Endodermal cell (in vitro differentiated cells): ENCODE measurements around the gene CALB2. TPM values are rescaled to one million over a fixed set of nuclear protein-coding genes. Genes with fewer than 3 reads are reported as not detected.

Source experiments
- DNase-seq: peaks from one replicate; pipeline ENCODE4 v3.0.0-alpha.2; 2017
- H3K27ac ChIP-seq: 2 replicates; pipeline ENCODE4 v1.5.1; 2013; ENCODE audit warnings: mild to moderate bottlenecking, low read depth, low read length, moderate library complexity
- H3K27me3 ChIP-seq: 2 replicates; pipeline ENCODE4 v1.6.1; 2013; ENCODE audit warnings: mild to moderate bottlenecking, low read length, moderate library complexity; ENCODE audit not compliant: insufficient read depth, control insufficient read depth, poor library complexity, severe bottlenecking
- H3K36me3 ChIP-seq: 2 replicates; pipeline ENCODE4 v1.7.0; 2013; ENCODE audit warnings: mild to moderate bottlenecking, low read length, moderate library complexity; ENCODE audit not compliant: control insufficient read depth, insufficient read depth
- H3K4me1 ChIP-seq: one replicate; pipeline ENCODE4 v1.7.0; 2013; ENCODE audit warnings: low read length; ENCODE audit not compliant: control insufficient read depth, insufficient read depth
- H3K4me3 ChIP-seq: 2 replicates; pipeline ENCODE4 v1.5.1; 2013; ENCODE audit warnings: mild to moderate bottlenecking, low read length, moderate library complexity
- H3K9ac ChIP-seq: 2 replicates; pipeline ENCODE4 v1.6.1; 2013; ENCODE audit warnings: mild to moderate bottlenecking, low read length, moderate library complexity; ENCODE audit not compliant: poor library complexity, severe bottlenecking; ENCODE audit errors: extremely low read depth
- H3K9me3 ChIP-seq: 2 replicates; pipeline ENCODE4 v1.6.1; 2013; ENCODE audit warnings: mild to moderate bottlenecking, low read length, moderate library complexity; ENCODE audit not compliant: control insufficient read depth
- H3K27ac Mint-ChIP-seq: 2 replicates; pipeline ENCODE4 v1.8.0; 2020; ENCODE audit warnings: mixed read lengths
- H3K27me3 Mint-ChIP-seq: 2 replicates; pipeline ENCODE4 v1.8.0; 2021; ENCODE audit warnings: mild to moderate bottlenecking, mixed read lengths; ENCODE audit not compliant: insufficient read depth
- H3K36me3 Mint-ChIP-seq: 2 replicates; pipeline ENCODE4 v1.8.0; 2020; ENCODE audit warnings: low read depth, mixed read lengths
- H3K4me1 Mint-ChIP-seq: 2 replicates; pipeline ENCODE4 v1.8.0; 2020; ENCODE audit warnings: mixed read lengths
- H3K4me3 Mint-ChIP-seq: 2 replicates; pipeline ENCODE4 v1.8.0; 2020; ENCODE audit warnings: mild to moderate bottlenecking, moderate library complexity, mixed read lengths
- H3K9me3 Mint-ChIP-seq: 2 replicates; pipeline ENCODE4 v1.8.0; 2020; ENCODE audit warnings: mild to moderate bottlenecking, mixed read lengths
- WGBS, 2 experiments: methylation state at CpG; one replicate each; pipeline versions ENCODE4 v1.1.5 to v1.1.7; 2013; ENCODE audit warnings: missing lambda C conversion rate in 2 of 2, mixed read lengths in 1 of 2; ENCODE audit not compliant: insufficient coverage in 1 of 2, insufficient read length in 1 of 2; 5-methylcytosine and 5-hydroxymethylcytosine counted together
- total RNA-seq, 2 donors: library from RNA; stranded (reverse); fragmentation: NEBNext Ultra II Directional in 1 of 2; extraction: Animal tissue kit (Norgen Biotek cat#: 25700) in 1 of 2; gene quantifications; 2 replicates in 1 of 2; 3 replicates in 1 of 2; pipeline ENCODE4 v1.2.1, GENCODE V29; 2021
- TF ChIP-seq, protein P1 (sequence below): fragments of 200-600 bp; sonication (generic); conservative IDR thresholded peaks from 2 replicates; pipeline ENCODE4 v1.5.0; 2021; ENCODE audit warnings: antibody characterized with exemption, mild to moderate bottlenecking

CALB2 gene
- total RNA-seq, 2 donors from 2014 or later = 1.8 TPM; not detected in 1

DNA sequence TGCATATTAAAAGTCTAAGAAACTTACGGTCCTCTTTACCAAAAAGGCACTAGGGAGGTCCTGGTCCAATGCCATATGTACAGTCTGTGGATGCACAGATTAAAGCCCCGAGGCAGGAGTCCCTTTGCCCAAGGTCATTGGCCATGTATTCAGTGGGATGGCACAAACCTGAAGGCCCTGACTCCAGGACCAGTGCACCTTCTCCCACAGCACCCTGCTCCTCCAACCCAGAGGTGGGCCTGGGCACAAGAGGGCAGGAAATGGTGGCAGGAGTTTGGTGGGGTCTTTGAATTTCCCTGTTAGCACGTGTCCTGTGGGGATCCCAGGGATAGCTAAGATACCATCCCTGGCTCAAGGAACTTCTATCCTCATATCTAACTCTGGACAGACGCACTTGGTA, 54.8 kb downstream of the CALB2 start:
- Mint-ChIP-seq H3K9me3 (no peaks in the 10 kb centered on the region), H3K4me3 (no peak overlapping the region), H3K27ac (no peak overlapping the region), H3K27me3 (peaks cover 24% of the 10 kb centered on the region), H3K4me1 (peaks cover 23% of the 10 kb centered on the region), H3K36me3 (no peaks in the 10 kb centered on the region)
- TF ChIP-seq, protein P1, sequence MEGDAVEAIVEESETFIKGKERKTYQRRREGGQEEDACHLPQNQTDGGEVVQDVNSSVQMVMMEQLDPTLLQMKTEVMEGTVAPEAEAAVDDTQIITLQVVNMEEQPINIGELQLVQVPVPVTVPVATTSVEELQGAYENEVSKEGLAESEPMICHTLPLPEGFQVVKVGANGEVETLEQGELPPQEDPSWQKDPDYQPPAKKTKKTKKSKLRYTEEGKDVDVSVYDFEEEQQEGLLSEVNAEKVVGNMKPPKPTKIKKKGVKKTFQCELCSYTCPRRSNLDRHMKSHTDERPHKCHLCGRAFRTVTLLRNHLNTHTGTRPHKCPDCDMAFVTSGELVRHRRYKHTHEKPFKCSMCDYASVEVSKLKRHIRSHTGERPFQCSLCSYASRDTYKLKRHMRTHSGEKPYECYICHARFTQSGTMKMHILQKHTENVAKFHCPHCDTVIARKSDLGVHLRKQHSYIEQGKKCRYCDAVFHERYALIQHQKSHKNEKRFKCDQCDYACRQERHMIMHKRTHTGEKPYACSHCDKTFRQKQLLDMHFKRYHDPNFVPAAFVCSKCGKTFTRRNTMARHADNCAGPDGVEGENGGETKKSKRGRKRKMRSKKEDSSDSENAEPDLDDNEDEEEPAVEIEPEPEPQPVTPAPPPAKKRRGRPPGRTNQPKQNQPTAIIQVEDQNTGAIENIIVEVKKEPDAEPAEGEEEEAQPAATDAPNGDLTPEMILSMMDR = no peak
- no peak overlapping the region for H3K27ac ChIP-seq
- peaks cover 11% of the 10 kb centered on the region for H3K4me1 ChIP-seq
- no peak overlapping the region for H3K9ac ChIP-seq
- H3K9me3 ChIP-seq = no peaks in the 10 kb centered on the region
- peaks cover 18% of the 10 kb centered on the region for H3K27me3 ChIP-seq
- DNase-seq = no peak
- H3K36me3 ChIP-seq = no peaks in the 10 kb centered on the region
- WGBS, 2 experiments = 83 to 86% methylated on average over 2 to 4 of the region's 4 CpGs
- no peak overlapping the region for H3K4me3 ChIP-seq

DNA sequence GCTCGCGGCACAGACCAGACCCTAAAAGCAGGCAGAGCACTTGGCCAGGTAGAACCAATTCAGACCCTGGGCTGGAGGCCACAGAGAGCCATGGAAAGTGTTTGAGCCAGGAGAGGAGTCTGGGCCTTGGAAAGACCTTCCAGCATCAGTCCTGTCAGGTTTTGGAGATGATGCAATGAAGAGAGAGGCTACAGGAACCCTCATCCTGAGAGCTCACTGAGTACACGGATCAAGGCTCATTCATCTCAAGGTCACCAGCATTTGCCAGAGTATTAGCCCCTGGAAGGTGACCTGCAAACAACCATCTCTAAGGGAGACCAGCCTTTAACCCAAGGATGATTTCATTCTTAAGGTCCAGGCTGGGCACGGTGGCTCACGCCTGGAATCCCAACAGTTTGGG, 55.5 kb downstream of the CALB2 start:
- Mint-ChIP-seq H3K27ac (no peak overlapping the region), H3K36me3 (no peaks in the 10 kb centered on the region), H3K27me3 (peaks cover 27% of the 10 kb centered on the region), H3K4me3 (no peak overlapping the region), H3K9me3 (no peaks in the 10 kb centered on the region), H3K4me1 (peaks cover 16% of the 10 kb centered on the region)
- no peak overlapping the region for H3K9ac ChIP-seq
- no peak for DNase-seq
- TF ChIP-seq, protein P1 = no peak
- peaks cover 21% of the 10 kb centered on the region for H3K27me3 ChIP-seq
- peaks cover 6% of the 10 kb centered on the region for H3K4me1 ChIP-seq
- H3K27ac ChIP-seq = no peak overlapping the region
- 91 to 93% methylated on average over 3 to 5 of the region's 5 CpGs for WGBS, 2 experiments
- no peaks in the 10 kb centered on the region for H3K9me3 ChIP-seq
- no peaks in the 10 kb centered on the region for H3K36me3 ChIP-seq
- H3K4me3 ChIP-seq = no peak overlapping the region

DNA sequence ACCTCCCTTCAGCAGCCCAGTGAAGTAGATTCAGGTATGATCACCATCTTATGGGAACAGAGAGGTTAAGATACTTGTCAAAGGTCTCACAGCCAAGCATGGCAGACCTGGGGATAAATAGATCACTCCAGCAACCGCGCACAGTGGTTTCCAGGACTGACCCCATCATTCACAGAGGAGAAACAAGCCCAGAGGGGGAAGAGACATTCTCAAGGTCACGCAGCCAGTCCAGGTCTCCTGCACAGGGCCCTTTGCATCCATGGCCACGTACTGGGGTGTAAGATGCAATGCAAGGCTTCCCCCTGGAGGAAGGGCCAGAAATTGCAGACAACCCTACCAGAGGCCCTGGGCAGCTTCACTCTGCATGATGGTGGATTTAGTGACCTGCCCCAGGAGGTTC, 63.4 kb downstream of the CALB2 start:
- H3K4me3 ChIP-seq = no peak overlapping the region
- no peak overlapping the region for H3K9ac ChIP-seq
- Mint-ChIP-seq H3K27me3 (peaks cover 47% of the 10 kb centered on the region), H3K36me3 (no peaks in the 10 kb centered on the region), H3K4me1 (peaks cover 4% of the 10 kb centered on the region), H3K27ac (no peak overlapping the region), H3K9me3 (no peaks in the 10 kb centered on the region), H3K4me3 (no peak overlapping the region)
- peak; percentile 89 for DNase-seq
- no peaks in the 10 kb centered on the region for H3K36me3 ChIP-seq
- TF ChIP-seq, protein P1 = peak; percentile 79
- no peaks in the 10 kb centered on the region for H3K9me3 ChIP-seq
- no peaks in the 10 kb centered on the region for H3K4me1 ChIP-seq
- WGBS, 2 experiments = 75 to 89% methylated on average over 2 to 4 of the region's 4 CpGs
- peaks cover 46% of the 10 kb centered on the region for H3K27me3 ChIP-seq
- H3K27ac ChIP-seq = no peak overlapping the region
